LNCaP clone FGC (cell line): ENCODE data around the gene MYH9.

ENCODE experiments used
- DNase-seq: peaks from one replicate; pipeline ENCODE4 v3.0.0-alpha.2; 2011; ENCODE audit warnings: low read depth
- H3K4me3 ChIP-seq: 2 replicates; pipeline ENCODE4 v1.5.1; 2011; ENCODE audit warnings: mild to moderate bottlenecking, low read depth, low read length, control low read depth
- CTCF ChIP-seq: IDR thresholded peaks from 2 replicates; pipeline ENCODE4 v1.5.1; 2012; ENCODE audit warnings: mild to moderate bottlenecking; ENCODE audit not compliant: control insufficient read depth, insufficient read depth; ENCODE audit errors: extremely low read depth

MYH9 gene

DNA sequence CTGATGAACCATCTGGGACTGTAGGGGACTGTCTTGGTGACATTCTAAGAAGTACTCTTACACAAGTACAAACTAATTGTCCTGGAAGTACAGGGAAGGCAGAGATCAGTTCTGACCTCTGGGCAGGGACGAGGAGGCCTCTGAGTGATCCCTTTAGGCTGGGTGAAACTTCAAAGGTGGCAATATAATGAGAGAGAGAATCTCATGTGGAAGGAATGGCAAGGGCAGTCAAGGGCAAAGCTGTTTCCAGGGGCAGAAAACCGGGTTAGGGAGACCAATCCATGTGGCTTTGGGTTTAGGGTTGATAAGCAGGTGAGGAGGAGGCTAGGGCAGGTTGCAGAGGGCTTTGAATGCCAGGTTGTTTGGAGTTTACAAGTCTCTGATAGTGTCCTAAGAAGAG lies 21.3 kb upstream of the MYH9 start:
- TF ChIP-seq CTCF, result no peak
- no peak for DNase-seq
- H3K4me3 ChIP-seq, result peak overlapping the region; percentile 53

DNA sequence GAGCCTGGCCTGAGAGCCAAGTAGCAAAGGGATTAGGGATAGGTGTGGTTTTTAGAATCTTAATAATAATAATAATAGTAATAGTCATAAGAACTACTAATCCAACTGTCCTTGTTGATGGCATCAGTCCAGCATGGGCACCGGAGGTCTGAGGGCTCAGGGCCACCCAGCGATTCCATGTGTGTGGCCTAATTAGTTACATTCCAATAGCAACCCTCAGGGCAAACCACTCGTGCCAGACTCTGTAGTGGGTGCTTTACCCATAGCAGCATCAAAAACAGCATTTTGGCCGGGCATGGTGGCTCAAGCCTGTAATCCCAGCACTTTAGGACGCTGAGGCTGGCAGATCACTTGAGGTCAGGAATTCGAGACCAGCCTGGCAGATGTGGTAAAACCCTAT lies 19.0 kb upstream of the MYH9 start:
- no peak for TF ChIP-seq CTCF
- no peak for DNase-seq
- H3K4me3 ChIP-seq, result no peak overlapping the region

- no peak overlapping the region for H3K4me3 ChIP-seq
- DNase-seq, result no peak
- TF ChIP-seq CTCF, result no peak
Measured at GRCh38 chr22:36405671-36406538, 18.1 kb upstream of the MYH9 start.

GRCh38 chr22:36405221-36405661 lies 17.5 kb upstream of the MYH9 start:
- no peak overlapping the region for H3K4me3 ChIP-seq
- no peak for DNase-seq

DNA sequence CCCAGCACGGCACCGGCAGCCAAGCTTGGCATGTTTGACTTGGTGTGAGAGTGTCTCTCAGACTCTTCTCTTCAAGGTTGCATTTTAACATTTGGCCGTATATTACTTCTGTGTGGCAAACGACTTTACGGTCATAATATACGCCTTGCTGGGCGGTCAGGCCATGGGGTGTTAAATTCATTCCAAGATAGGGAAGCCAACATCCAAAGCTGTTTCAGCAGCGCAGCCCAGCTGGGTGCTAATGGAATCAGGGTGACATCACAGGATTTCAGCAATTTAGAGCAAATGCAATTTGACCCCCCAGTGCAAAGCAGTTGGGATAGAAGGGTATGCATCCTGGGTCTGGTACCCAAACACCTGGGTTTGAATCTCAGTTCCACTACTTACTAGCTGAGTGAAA lies 16.7 kb upstream of the MYH9 start:
- no peak for DNase-seq
- TF ChIP-seq CTCF, result no peak
- H3K4me3 ChIP-seq, result no peak overlapping the region

More at GRCh38 chr22:36405221-36405661, 17.5 kb upstream of the MYH9 start:
- TF ChIP-seq CTCF, result no peak

- DNase-seq, result no peak
- no peak overlapping the region for H3K4me3 ChIP-seq
- no peak for TF ChIP-seq CTCF
Measured at GRCh38 chr22:36399472-36399778, 11.7 kb upstream of the MYH9 start.
